B cell (primary cell): ENCODE measurements around the gene KNOP1. TPM values are rescaled to one million over a fixed set of nuclear protein-coding genes. Genes with fewer than 3 reads are reported as not detected.
"Not testable (repeated sequence)": the region's sequence is repeated elsewhere in the genome, so short reads cannot be mapped to it uniquely, and the experiment has no call there.

Experiments used
- ATAC-seq: fragments of 200-7000 bp; cut with Tn5 transposase; one replicate; pipeline ENCODE4 v1.10.0; 2021; ENCODE audit warnings: low read depth, mild to moderate bottlenecking, moderate number of reproducible peaks, moderate library complexity
- CTCF ChIA-PET: fragments of 350-600 bp; sonication (Branson Sonifier 250); formaldehyde crosslinking; loops from one replicate; lab custom pipeline; 2021; ENCODE audit warnings: antibody characterized with exemption, inconsistent platforms; lab: Charles Lee
- POLR2A ChIA-PET: fragments of 350-600 bp; sonication (Branson Sonifier 250); formaldehyde crosslinking; loops from one replicate; lab custom pipeline; 2021; ENCODE audit warnings: antibody characterized with exemption; lab: Charles Lee
- DNase-seq: peaks from one replicate; pipeline ENCODE4 v3.0.0; 2013
- H2AFZ ChIP-seq: 2 replicates; pipeline ENCODE4 v1.6.1; 2012; ENCODE audit warnings: mild to moderate bottlenecking, low read depth, low read length; ENCODE audit not compliant: insufficient read depth, poor library complexity, severe bottlenecking
- H3K27ac ChIP-seq, 2 donors: 1 replicate in 1 of 2; 2 replicates in 1 of 2; pipeline ENCODE4 v1.5.1; 2012 to 2013; ENCODE audit warnings: low read length in 2 of 2, mild to moderate bottlenecking in 2 of 2, moderate library complexity in 1 of 2
- H3K27me3 ChIP-seq, 4 experiments: fragments of 200-600 bp in 1 of 4; sonication (generic) in 1 of 4; replicated peaks in 1 of 4; 1 replicate in 2 of 4; 2 replicates in 2 of 4; pipeline versions ENCODE4 v1.6.1 to v1.7.0; 2013 to 2016; ENCODE audit warnings: low read length in 3 of 4, mild to moderate bottlenecking in 2 of 4, mixed read lengths in 1 of 4, moderate library complexity in 1 of 4; ENCODE audit not compliant: insufficient read depth in 4 of 4, control insufficient read depth in 3 of 4; ENCODE audit errors: control extremely low read depth in 1 of 4
- H3K36me3 ChIP-seq, 2 experiments: replicated peaks in 1 of 2; 1 replicate in 1 of 2; 2 replicates in 1 of 2; pipeline versions ENCODE4 v1.6.1 to v1.7.1; 2013; ENCODE audit warnings: low read length in 1 of 2; ENCODE audit not compliant: insufficient read depth in 2 of 2, control insufficient read depth in 1 of 2; ENCODE audit errors: control extremely low read depth in 1 of 2, extremely low read depth in 1 of 2
- H3K4me1 ChIP-seq, 2 donors: fragments of 200-600 bp in 1 of 2; sonication (generic) in 1 of 2; 1 replicate in 1 of 2; 2 replicates in 1 of 2; pipeline versions ENCODE4 v1.5.1 to v1.6.1; 2013 to 2017; ENCODE audit warnings: low read length in 2 of 2; ENCODE audit not compliant: control insufficient read depth in 2 of 2, insufficient read depth in 2 of 2
- H3K4me2 ChIP-seq: replicated peaks from 2 replicates; pipeline ENCODE3; 2012; ENCODE audit warnings: mild to moderate bottlenecking, low read depth, low read length; ENCODE audit not compliant: poor library complexity, severe bottlenecking
- H3K4me3 ChIP-seq, 5 experiments: fragments of 200-600 bp in 1 of 5; sonication (generic) in 1 of 5; 1 replicate in 3 of 5; 2 replicates in 2 of 5; pipeline versions ENCODE4 v1.5.1 to v1.7.0; 2011 to 2016; ENCODE audit warnings: low read length in 4 of 5, mild to moderate bottlenecking in 4 of 5, low read depth in 2 of 5, control low read depth in 1 of 5, moderate library complexity in 1 of 5; ENCODE audit not compliant: insufficient read depth in 1 of 5; ENCODE audit errors: control extremely low read depth in 1 of 5, extremely low read depth in 1 of 5
- H3K79me2 ChIP-seq: fragments of 200-600 bp; sonication (generic); one replicate; pipeline ENCODE4 v1.6.0; 2016; ENCODE audit warnings: low read length; ENCODE audit not compliant: control insufficient read depth, insufficient read depth
- H3K9ac ChIP-seq: fragments of 200-600 bp; sonication (generic); 2 replicates; pipeline ENCODE4 v1.6.1; 2017; ENCODE audit warnings: mild to moderate bottlenecking, low read length, moderate library complexity
- H3K9me3 ChIP-seq, 3 donors: one replicate each; pipeline versions ENCODE4 v1.6.1 to v1.7.1; 2013; ENCODE audit warnings: low read length in 2 of 3; ENCODE audit not compliant: control insufficient read depth in 2 of 3, insufficient read depth in 1 of 3; ENCODE audit errors: control extremely low read depth in 1 of 3
- H4K20me1 ChIP-seq: 2 replicates; pipeline ENCODE4 v1.6.0; 2012; ENCODE audit warnings: mild to moderate bottlenecking, low read length; ENCODE audit not compliant: insufficient read depth, control insufficient read depth, poor library complexity, severe bottlenecking
- H3K27ac Mint-ChIP-seq: one replicate; pipeline ENCODE4 v1.8.0; 2021; ENCODE audit warnings: mixed read lengths
- H3K27me3 Mint-ChIP-seq: one replicate; pipeline ENCODE4 v1.8.0; 2021; ENCODE audit warnings: mixed read lengths
- H3K4me1 Mint-ChIP-seq: one replicate; pipeline ENCODE4 v1.8.0; 2021; ENCODE audit warnings: mixed read lengths
- H3K4me3 Mint-ChIP-seq: one replicate; pipeline ENCODE4 v1.8.0; 2021; ENCODE audit warnings: mixed read lengths
- H3K9me3 Mint-ChIP-seq: one replicate; pipeline ENCODE4 v1.8.0; 2022; ENCODE audit warnings: mixed read lengths; ENCODE audit not compliant: insufficient read depth
- EZH2 ChIP-seq: IDR thresholded peaks from 2 replicates; pipeline ENCODE4 v1.6.1; 2012; ENCODE audit warnings: borderline replicate concordance, low read depth, mild to moderate bottlenecking, moderate library complexity, low read length; ENCODE audit not compliant: insufficient read depth, poor library complexity, severe bottlenecking
- WGBS: methylation state at CpG from one replicate; pipeline ENCODE4 v1.1.5; 2013; ENCODE audit warnings: missing lambda C conversion rate; ENCODE audit not compliant: insufficient coverage; 5-methylcytosine and 5-hydroxymethylcytosine counted together
- intact Hi-C: fragments of 100-400 bp; cut with micrococcal nuclease; formaldehyde crosslinking; loops from one replicate; pipeline ENCODE4 v1.10.0; 2022
- polyA plus RNA-seq: library from polyadenylated mRNA; depleted of rRNA; stranded (reverse); fragments of >200 nt; gene quantifications from 2 replicates; pipeline ENCODE4 v1.2.3, GENCODE V29; 2012
- total RNA-seq, 2 donors: library from RNA; stranded (reverse); fragments of 120-200 nt in 1 of 2; gene quantifications; 1 replicate in 1 of 2; 2 replicates in 1 of 2; pipeline versions ENCODE4 v1.2.3 to v1.2.4, GENCODE V29; 2013 to 2022
- TF ChIP-seq, protein P1 (sequence below): fragments of 200-600 bp; IDR thresholded peaks from one replicate; pipeline ENCODE4 v1.8.0; 2022; ENCODE audit warnings: antibody characterized with exemption, mild to moderate bottlenecking

The KNOP1 gene
- total and polyA plus RNA-seq, 2 donors (not counting 1 experiment from before 2014, with no cell fraction given) = 1.6 to 16.9 TPM

DNA sequence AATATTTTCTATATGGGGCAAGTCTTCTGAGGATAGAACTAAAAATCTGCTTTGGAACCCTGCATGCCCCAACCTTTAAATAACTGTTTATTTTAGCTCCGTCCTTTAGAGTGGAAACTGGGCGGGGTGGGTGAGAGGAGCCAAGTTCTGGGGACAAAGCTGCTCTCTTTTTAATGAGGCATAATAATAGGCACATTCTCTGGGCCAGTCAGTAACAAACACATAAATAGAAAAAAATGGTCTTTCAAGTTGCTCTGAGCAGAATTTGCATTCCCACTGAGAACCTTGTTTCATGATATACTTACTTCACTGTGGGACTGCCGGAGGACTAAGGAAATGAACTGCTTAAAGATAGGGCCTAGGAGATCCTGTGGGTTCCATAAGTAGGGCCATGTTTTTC is 51.5 kb downstream of the KNOP1 start:
- Histone ChIP-seq H3K36me3 (peaks cover 6 to 10% of the 10 kb centered on the region in 2 experiments), H3K79me2 (no peaks in the 10 kb centered on the region), H3K4me1 (no peaks in the 10 kb centered on the region), H4K20me1 (no peaks in the 10 kb centered on the region), H3K27me3 (no peaks in the 10 kb centered on the region), H3K4me3 (no peak overlapping the region), H2AFZ (no peak overlapping the region), H3K4me2 (no peak overlapping the region), H3K27ac (no peak overlapping the region), H3K9ac (no peak overlapping the region), H3K9me3 (peaks cover 0 to 11% (median 0%) of the 10 kb centered on the region in 3 donors)
- WGBS = no CpG with 5 or more reads among the region's 3 CpGs
- POLR2A ChIA-PET = no interaction called here
- CTCF ChIA-PET = no interaction called here
- Mint-ChIP-seq H3K4me1 (no peaks in the 10 kb centered on the region), H3K9me3 (peaks cover 3% of the 10 kb centered on the region), H3K27ac (no peak overlapping the region), H3K27me3 (no peaks in the 10 kb centered on the region), H3K4me3 (no peak overlapping the region)
- DNase-seq = no peak
- intact Hi-C loops = no loop called here
- ATAC-seq = no peak
- TF ChIP-seq, protein P1, sequence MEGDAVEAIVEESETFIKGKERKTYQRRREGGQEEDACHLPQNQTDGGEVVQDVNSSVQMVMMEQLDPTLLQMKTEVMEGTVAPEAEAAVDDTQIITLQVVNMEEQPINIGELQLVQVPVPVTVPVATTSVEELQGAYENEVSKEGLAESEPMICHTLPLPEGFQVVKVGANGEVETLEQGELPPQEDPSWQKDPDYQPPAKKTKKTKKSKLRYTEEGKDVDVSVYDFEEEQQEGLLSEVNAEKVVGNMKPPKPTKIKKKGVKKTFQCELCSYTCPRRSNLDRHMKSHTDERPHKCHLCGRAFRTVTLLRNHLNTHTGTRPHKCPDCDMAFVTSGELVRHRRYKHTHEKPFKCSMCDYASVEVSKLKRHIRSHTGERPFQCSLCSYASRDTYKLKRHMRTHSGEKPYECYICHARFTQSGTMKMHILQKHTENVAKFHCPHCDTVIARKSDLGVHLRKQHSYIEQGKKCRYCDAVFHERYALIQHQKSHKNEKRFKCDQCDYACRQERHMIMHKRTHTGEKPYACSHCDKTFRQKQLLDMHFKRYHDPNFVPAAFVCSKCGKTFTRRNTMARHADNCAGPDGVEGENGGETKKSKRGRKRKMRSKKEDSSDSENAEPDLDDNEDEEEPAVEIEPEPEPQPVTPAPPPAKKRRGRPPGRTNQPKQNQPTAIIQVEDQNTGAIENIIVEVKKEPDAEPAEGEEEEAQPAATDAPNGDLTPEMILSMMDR = no peak
- no peak for TF ChIP-seq EZH2

DNA sequence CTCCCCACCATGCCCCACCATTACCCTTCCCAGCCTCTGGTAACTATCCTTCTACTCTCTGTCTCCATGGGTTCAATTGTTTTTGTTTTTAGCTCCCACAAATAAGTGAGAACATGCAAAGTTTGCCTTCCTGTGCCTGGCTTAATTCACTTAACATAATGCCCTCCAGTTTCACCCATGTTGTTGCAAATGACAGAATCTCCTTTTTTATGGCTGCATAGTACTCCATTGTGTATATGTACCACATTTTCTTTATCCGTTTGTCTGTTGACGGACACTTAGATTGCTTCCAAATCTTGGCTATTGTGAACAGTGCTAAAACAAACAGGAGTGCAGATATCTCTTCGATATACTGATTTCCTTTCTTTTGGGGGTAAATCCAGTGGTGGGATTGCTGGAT is 52.7 kb downstream of the KNOP1 start:
- ATAC-seq, H3K4me2 ChIP-seq, H3K4me3 ChIP-seq, H3K4me1 Mint-ChIP-seq, DNase-seq, intact Hi-C loops, H3K4me1 ChIP-seq, H3K4me3 Mint-ChIP-seq, CTCF ChIA-PET, H4K20me1 ChIP-seq, H3K27ac ChIP-seq, H2AFZ ChIP-seq, H3K9ac ChIP-seq, H3K27me3 ChIP-seq, H3K27me3 Mint-ChIP-seq, H3K9me3 Mint-ChIP-seq, POLR2A ChIA-PET, H3K79me2 ChIP-seq, H3K27ac Mint-ChIP-seq: not testable (repeated sequence)
- Histone ChIP-seq H3K36me3 (peaks cover 7 to 10% of the 10 kb centered on the region in 2 experiments), H3K9me3 (peaks cover 0 to 11% (median 0%) of the 10 kb centered on the region in 3 donors)
- 100% methylated on average over 1 of the region's 3 CpGs for WGBS
